CD4-positive, CD25-positive, alpha-beta regulatory T cell (primary cell): Measurements from ENCODE around the gene RHBDL3. TPM values are rescaled to one million over a fixed set of nuclear protein-coding genes. Genes with fewer than 3 reads are reported as not detected.
"Not testable (repeated sequence)": the region's sequence is repeated elsewhere in the genome, so short reads cannot be mapped to it uniquely, and the experiment has no call there.

ENCODE experiments used
- ATAC-seq, 2 donors: fragments of 150-1000 bp; cut with Tn5 transposase; one replicate each; pipeline ENCODE4 v1.10.0; 2021; ENCODE audit warnings: low read depth in 2 of 2, moderate number of reproducible peaks in 2 of 2, moderate library complexity in 1 of 2
- DNase-seq, 3 donors: peaks; one replicate each; pipeline versions ENCODE4 v3.0.0 to v3.0.0-alpha.2; 2012 to 2022; ENCODE audit warnings: mixed read lengths in 1 of 3
- H3K27ac ChIP-seq: one replicate; pipeline ENCODE4 v1.7.0; 2013; ENCODE audit warnings: mild to moderate bottlenecking, low read length; ENCODE audit not compliant: insufficient read depth, poor library complexity, severe bottlenecking
- H3K27me3 ChIP-seq: one replicate; pipeline ENCODE4 v1.7.0; 2013; ENCODE audit warnings: low read length; ENCODE audit not compliant: control insufficient read depth, insufficient read depth
- H3K36me3 ChIP-seq: one replicate; pipeline ENCODE4 v1.7.0; 2013; ENCODE audit warnings: mild to moderate bottlenecking, low read length, moderate library complexity; ENCODE audit not compliant: control insufficient read depth, insufficient read depth
- H3K4me1 ChIP-seq: 2 replicates; pipeline ENCODE4 v1.7.0; 2013; ENCODE audit warnings: mild to moderate bottlenecking, low read length; ENCODE audit not compliant: insufficient read depth, control insufficient read depth, poor library complexity, severe bottlenecking
- H3K4me3 ChIP-seq: one replicate; pipeline ENCODE4 v1.7.0; 2013; ENCODE audit warnings: low read depth, mild to moderate bottlenecking, low read length, moderate library complexity
- H3K9me3 ChIP-seq, 2 experiments: 1 replicate in 1 of 2; 2 replicates in 1 of 2; pipeline ENCODE4 v1.7.0; 2013; ENCODE audit warnings: low read length in 2 of 2, mild to moderate bottlenecking in 1 of 2, moderate library complexity in 1 of 2; ENCODE audit not compliant: control insufficient read depth in 2 of 2
- H3K27ac Mint-ChIP-seq, 3 donors: one replicate each; pipeline ENCODE4 v1.8.0; 2020 to 2022; ENCODE audit warnings: mild to moderate bottlenecking in 3 of 3, mixed read lengths in 3 of 3, moderate library complexity in 2 of 3
- H3K27me3 Mint-ChIP-seq: one replicate; pipeline ENCODE4 v1.8.0; 2022; ENCODE audit warnings: mild to moderate bottlenecking, mixed read lengths
- H3K36me3 Mint-ChIP-seq: one replicate; pipeline ENCODE4 v1.8.0; 2020; ENCODE audit warnings: mixed read lengths
- H3K4me1 Mint-ChIP-seq, 4 donors: one replicate each; pipeline ENCODE4 v1.8.0; 2020 to 2022; ENCODE audit warnings: mixed read lengths in 4 of 4, mild to moderate bottlenecking in 1 of 4
- H3K4me3 Mint-ChIP-seq, 4 donors: one replicate each; pipeline ENCODE4 v1.8.0; 2020 to 2022; ENCODE audit warnings: mild to moderate bottlenecking in 4 of 4, mixed read lengths in 4 of 4, moderate library complexity in 3 of 4
- H3K9me3 Mint-ChIP-seq, 7 donors: one replicate each; pipeline ENCODE4 v1.8.0; 2020 to 2022; ENCODE audit warnings: mixed read lengths in 7 of 7, mild to moderate bottlenecking in 3 of 7, moderate library complexity in 2 of 7
- polyA plus RNA-seq, 4 donors: library from polyadenylated mRNA; unstranded; fragments of 300-500 nt; fragmentation: Illumina TruSeq; gene quantifications; one replicate each; pipeline ENCODE4 v1.2.3, GENCODE V29; 2021
- total RNA-seq: library from RNA; stranded (reverse); gene quantifications from one replicate; pipeline ENCODE4 v1.2.3, GENCODE V29; 2022

Gene RHBDL3
- total and polyA plus RNA-seq, 5 donors from 2014 or later, result not detected

- no peak for ATAC-seq
- no peak for DNase-seq
Measured at GRCh38 chr17:32318071-32318470, 52.4 kb downstream of the RHBDL3 start.

DNA sequence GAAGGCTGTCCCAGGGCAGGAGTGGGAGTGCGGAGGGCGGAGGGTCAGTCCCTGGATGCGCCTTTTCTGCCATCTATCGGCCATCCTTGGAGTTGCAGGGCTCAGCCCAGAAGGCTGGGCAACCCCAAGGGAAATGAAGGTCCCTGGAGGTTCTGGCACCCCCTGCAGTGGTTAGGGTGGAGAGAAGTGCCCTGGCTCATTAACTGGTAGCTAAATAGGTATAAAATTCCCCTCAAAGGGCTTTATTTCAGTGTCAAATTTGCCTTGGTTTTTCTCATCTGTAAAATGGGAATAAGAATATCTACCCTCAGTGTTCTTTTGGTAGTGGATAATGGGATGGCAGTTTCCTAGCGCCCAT lies 53.9 kb downstream of the RHBDL3 start:
- H3K9me3 ChIP-seq, result no peaks in the 10 kb centered on the region
- Mint-ChIP-seq H3K9me3 (peaks cover 0 to 2% (median 0%) of the 10 kb centered on the region in 7 donors), H3K27me3 (peaks cover 15% of the 10 kb centered on the region), H3K4me1 (peaks cover 0 to 17% (median 1%) of the 10 kb centered on the region in 4 donors), H3K36me3 (no peaks in the 10 kb centered on the region), H3K27ac (no peak overlapping the region), H3K4me3 (peak overlapping the region in 3 of 4 donors; percentile 54 to 79 (median 72))
- no peaks in the 10 kb centered on the region for H3K4me1 ChIP-seq
- ATAC-seq, result peak; percentile 76 to 80
- H3K27ac ChIP-seq, result no peak overlapping the region
- H3K36me3 ChIP-seq, result no peaks in the 10 kb centered on the region
- peak; percentile 52 to 60 (median 59) for DNase-seq
- peaks cover 4% of the 10 kb centered on the region for H3K27me3 ChIP-seq
- H3K4me3 ChIP-seq, result peak overlapping the region; percentile 47

More at GRCh38 chr17:32318071-32318470, 52.4 kb downstream of the RHBDL3 start:
- Mint-ChIP-seq H3K27me3 (peaks cover 19% of the 10 kb centered on the region), H3K36me3 (no peaks in the 10 kb centered on the region), H3K4me3 (no peak overlapping the region), H3K4me1 (peaks cover 0 to 5% (median 0%) of the 10 kb centered on the region in 4 donors), H3K9me3 (peaks cover 0 to 2% (median 0%) of the 10 kb centered on the region in 7 donors), H3K27ac (peak overlapping the region in 1 of 3 donors; percentile 49)
- no peak overlapping the region for H3K27ac ChIP-seq
- no peaks in the 10 kb centered on the region for H3K36me3 ChIP-seq
- no peaks in the 10 kb centered on the region for H3K9me3 ChIP-seq
- no peak overlapping the region for H3K4me3 ChIP-seq
- H3K27me3 ChIP-seq, result peaks cover 4% of the 10 kb centered on the region
- H3K4me1 ChIP-seq, result no peaks in the 10 kb centered on the region

DNA sequence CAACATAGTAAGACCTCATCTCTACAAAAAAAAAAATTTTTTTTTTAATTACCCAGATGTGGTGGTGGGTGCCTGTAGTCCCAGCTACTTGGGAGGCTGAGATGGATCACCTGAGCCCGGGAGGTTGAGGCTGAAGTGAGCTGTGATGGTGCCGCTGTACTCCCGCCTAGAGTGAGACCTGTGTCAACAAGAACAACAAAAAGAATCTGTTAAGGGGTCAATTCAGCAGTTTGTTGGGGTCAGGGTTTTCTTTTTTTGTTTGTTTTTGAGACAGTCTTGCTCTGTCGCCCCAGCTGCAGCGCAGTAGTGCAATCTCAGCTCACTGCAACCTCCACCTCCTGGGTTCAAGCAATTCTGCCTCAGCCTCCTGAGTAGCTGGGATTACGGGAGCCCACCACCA lies 54.4 kb downstream of the RHBDL3 start:
- peaks cover 0 to 17% (median 1%) of the 10 kb centered on the region in 4 donors for H3K4me1 Mint-ChIP-seq
- not testable (repeated sequence) for H3K9me3 ChIP-seq, H3K27ac Mint-ChIP-seq, H3K9me3 Mint-ChIP-seq, H3K4me1 ChIP-seq, H3K27ac ChIP-seq, H3K36me3 ChIP-seq, DNase-seq, H3K27me3 ChIP-seq, ATAC-seq, H3K4me3 ChIP-seq, H3K4me3 Mint-ChIP-seq, H3K36me3 Mint-ChIP-seq
- peaks cover 11% of the 10 kb centered on the region for H3K27me3 Mint-ChIP-seq

DNA sequence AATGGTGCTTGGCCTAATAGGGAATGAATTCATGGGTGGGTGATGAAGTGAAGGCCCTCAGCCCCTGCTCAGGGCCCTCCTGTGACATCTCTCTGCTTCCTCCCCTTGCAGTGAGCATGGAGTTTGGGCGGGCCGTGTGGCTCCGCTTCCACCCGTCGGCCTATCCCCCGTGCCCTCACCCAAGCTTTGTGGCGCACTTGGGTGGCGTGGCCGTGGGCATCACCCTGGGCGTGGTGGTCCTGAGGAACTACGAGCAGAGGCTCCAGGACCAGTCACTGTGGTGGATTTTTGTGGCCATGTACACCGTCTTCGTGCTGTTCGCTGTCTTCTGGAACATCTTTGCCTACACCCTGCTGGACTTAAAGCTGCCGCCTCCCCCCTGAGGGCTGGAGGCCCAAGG lies 55.2 kb downstream of the RHBDL3 start:
- H3K4me1 ChIP-seq, result no peaks in the 10 kb centered on the region
- no peaks in the 10 kb centered on the region for H3K36me3 Mint-ChIP-seq
- no peak overlapping the region for H3K4me3 ChIP-seq
- H3K27me3 Mint-ChIP-seq, result peaks cover 5% of the 10 kb centered on the region
- ATAC-seq, result no peak
- no peaks in the 10 kb centered on the region for H3K9me3 Mint-ChIP-seq
- no peak overlapping the region for H3K27ac ChIP-seq
- peaks cover 1% of the 10 kb centered on the region for H3K27me3 ChIP-seq
- H3K36me3 ChIP-seq, result no peaks in the 10 kb centered on the region
- H3K4me1 Mint-ChIP-seq, result peaks cover 0 to 17% (median 1%) of the 10 kb centered on the region in 4 donors
- H3K4me3 Mint-ChIP-seq, result no peak overlapping the region
- H3K27ac Mint-ChIP-seq, result no peak overlapping the region
- H3K9me3 ChIP-seq, result no peaks in the 10 kb centered on the region
- DNase-seq, result no peak

- ATAC-seq, result no peak
- H3K4me1 ChIP-seq, result no peaks in the 10 kb centered on the region
- Mint-ChIP-seq H3K4me1 (peaks cover 0 to 17% (median 1%) of the 10 kb centered on the region in 4 donors), H3K36me3 (no peaks in the 10 kb centered on the region), H3K27ac (peak overlapping the region in 1 of 3 donors; percentile 26), H3K9me3 (no peaks in the 10 kb centered on the region), H3K27me3 (peaks cover 5% of the 10 kb centered on the region), H3K4me3 (no peak overlapping the region)
- no peaks in the 10 kb centered on the region for H3K36me3 ChIP-seq
- H3K4me3 ChIP-seq, result no peak overlapping the region
- DNase-seq, result no peak
- H3K27me3 ChIP-seq, result no peaks in the 10 kb centered on the region
- no peaks in the 10 kb centered on the region for H3K9me3 ChIP-seq
- H3K27ac ChIP-seq, result no peak overlapping the region
Measured at GRCh38 chr17:32323046-32323445, 57.4 kb downstream of the RHBDL3 start.

- Histone ChIP-seq H3K9me3 (no peaks in the 10 kb centered on the region), H3K4me3 (no peak overlapping the region), H3K4me1 (no peaks in the 10 kb centered on the region), H3K27me3 (no peaks in the 10 kb centered on the region), H3K36me3 (no peaks in the 10 kb centered on the region), H3K27ac (no peak overlapping the region)
- H3K9me3 Mint-ChIP-seq, result no peaks in the 10 kb centered on the region
- peak overlapping the region in 2 of 3 donors; percentile 15 to 26 for H3K27ac Mint-ChIP-seq
- ATAC-seq, result peak; percentile 19 to 53
- no peaks in the 10 kb centered on the region for H3K36me3 Mint-ChIP-seq
- H3K4me3 Mint-ChIP-seq, result no peak overlapping the region
- peaks cover 5% of the 10 kb centered on the region for H3K27me3 Mint-ChIP-seq
- peak in 1 of 3 donors; percentile 59 for DNase-seq
- H3K4me1 Mint-ChIP-seq, result peaks cover 0 to 15% (median 1%) of the 10 kb centered on the region in 4 donors
Measured at GRCh38 chr17:32323811-32324491, 58.3 kb downstream of the RHBDL3 start.

GRCh38 chr17:32327911-32328310 lies 62.3 kb downstream of the RHBDL3 start:
- peak overlapping the region in 1 of 3 donors; percentile 10 for H3K27ac Mint-ChIP-seq
- H3K27me3 Mint-ChIP-seq, result no peaks in the 10 kb centered on the region
- H3K27me3 ChIP-seq, result no peaks in the 10 kb centered on the region
- ATAC-seq (no peak), DNase-seq (no peak)
- no peak overlapping the region for H3K4me3 ChIP-seq
- H3K4me1 ChIP-seq, result no peaks in the 10 kb centered on the region
- peaks cover under 1% of the 10 kb centered on the region for H3K36me3 ChIP-seq
- H3K9me3 Mint-ChIP-seq, result no peaks in the 10 kb centered on the region
- no peak overlapping the region for H3K27ac ChIP-seq
- H3K4me1 Mint-ChIP-seq, result peaks cover 10 to 26% (median 11%) of the 10 kb centered on the region in 4 donors
- no peaks in the 10 kb centered on the region for H3K9me3 ChIP-seq
- no peaks in the 10 kb centered on the region for H3K36me3 Mint-ChIP-seq
- H3K4me3 Mint-ChIP-seq, result no peak overlapping the region

DNA sequence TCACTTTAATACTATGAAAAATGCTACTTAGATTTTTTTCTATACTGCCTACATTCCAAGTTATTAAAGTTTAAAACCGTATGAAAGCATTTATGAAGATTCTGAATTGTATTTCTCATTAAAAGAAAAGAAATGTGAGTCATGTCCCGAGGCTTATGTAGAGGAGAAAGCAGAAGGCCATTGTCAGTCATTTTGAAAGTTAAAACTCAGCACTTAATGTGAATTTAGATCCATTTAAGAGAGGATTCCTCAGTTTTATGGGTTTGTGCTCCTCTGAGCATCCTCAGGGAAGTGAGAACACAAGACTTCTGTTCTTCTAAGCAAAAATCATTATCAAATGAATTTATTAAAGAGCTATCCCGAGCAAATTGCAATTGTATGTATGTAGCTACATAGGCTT lies 64.5 kb downstream of the RHBDL3 start:
- no peak for ATAC-seq
- Mint-ChIP-seq H3K4me1 (peaks cover 7 to 19% (median 12%) of the 10 kb centered on the region in 4 donors), H3K4me3 (no peak overlapping the region)

More for the DNA sequence above, 64.5 kb downstream of the RHBDL3 start:
- Histone ChIP-seq H3K36me3 (peaks cover 20% of the 10 kb centered on the region), H3K4me1 (no peaks in the 10 kb centered on the region), H3K27ac (no peak overlapping the region), H3K9me3 (no peaks in the 10 kb centered on the region), H3K27me3 (no peaks in the 10 kb centered on the region), H3K4me3 (no peak overlapping the region)
- Mint-ChIP-seq H3K27me3 (no peaks in the 10 kb centered on the region), H3K27ac (no peak overlapping the region), H3K9me3 (no peaks in the 10 kb centered on the region), H3K36me3 (peaks cover 13% of the 10 kb centered on the region)
- no peak for DNase-seq
